Gastrocnemius medialis (tissue), 4 donors: ENCODE data around the gene ABCA6.

ENCODE experiments used
- CTCF ChIP-seq, 5 experiments: fragments of 450-650 bp in 3 of 5; fragments of 200-600 bp in 2 of 5; sonication (generic) in 2 of 5; IDR thresholded peaks in 4 of 5; conservative IDR thresholded peaks in 1 of 5; 1 replicate in 4 of 5; 2 replicates in 1 of 5; pipeline ENCODE4 v1.5.1; 2016 to 2019; ENCODE audit warnings: antibody characterized with exemption in 5 of 5, mild to moderate bottlenecking in 3 of 5, moderate library complexity in 3 of 5
- POLR2A ChIP-seq, 2 donors: fragments of 450-650 bp; IDR thresholded peaks; one replicate each; pipeline ENCODE4 v1.6.1; 2017; ENCODE audit warnings: antibody characterized with exemption in 2 of 2, mild to moderate bottlenecking in 2 of 2, moderate library complexity in 2 of 2

GRCh38 chr17:69111794-69112193, 29.9 kb downstream of the ABCA6 start:
- TF ChIP-seq CTCF (IDR thresholded peaks at IDR 0.05 in 4 of 5, conservative IDR thresholded peaks at IDR 0.05 in 1 of 5): no peak
- TF ChIP-seq POLR2A (IDR thresholded peaks at IDR 0.05): no peak
